Measurements from ENCODE around the gene LMNA.

GRCh38 chr1:156111355-156111962 lies 3.1 kb upstream of the LMNA start:
- TF ChIP-seq CTCF (IDR thresholded peaks at IDR 0.05) = no peak
- no peak for TF ChIP-seq EP300 (IDR thresholded peaks at IDR 0.05)
- no peak for TF ChIP-seq POLR2A (IDR thresholded peaks at IDR 0.05)
- no peak for TF ChIP-seq POLR2AphosphoS5 (IDR thresholded peaks at IDR 0.05)
